Ishikawa (cell line): ENCODE data around the gene RGS7.

Experiments used
- CEBPB ChIP-seq: IDR thresholded peaks from 2 replicates; pipeline ENCODE4 v1.6.1; 2012
- CREB1 ChIP-seq: IDR thresholded peaks from 2 replicates; pipeline ENCODE4 v1.6.1; 2012; ENCODE audit warnings: low read depth
- EGR1 ChIP-seq: IDR thresholded peaks from 2 replicates; pipeline ENCODE4 v1.6.1; 2012
- EP300 ChIP-seq: IDR thresholded peaks from 2 replicates; pipeline ENCODE4 v1.6.1; 2012; ENCODE audit warnings: borderline replicate concordance
- FOXM1 ChIP-seq: IDR thresholded peaks from 2 replicates; pipeline ENCODE4 v1.6.1; 2012; ENCODE audit warnings: low read depth, borderline replicate concordance
- NFIC ChIP-seq: IDR thresholded peaks from 2 replicates; pipeline ENCODE4 v1.6.1; 2012
- RAD21 ChIP-seq: IDR thresholded peaks from 2 replicates; pipeline ENCODE4 v1.6.1; 2012; ENCODE audit warnings: low read depth
- TAF1 ChIP-seq: IDR thresholded peaks from 2 replicates; pipeline ENCODE4 v1.6.1; 2012; ENCODE audit warnings: low read depth, mild to moderate bottlenecking
- TCF12 ChIP-seq: IDR thresholded peaks from 2 replicates; pipeline ENCODE4 v1.6.1; 2012; ENCODE audit warnings: low read depth
- TEAD4 ChIP-seq: IDR thresholded peaks from 2 replicates; pipeline ENCODE4 v1.6.1; 2012
- USF1 ChIP-seq: IDR thresholded peaks from 2 replicates; pipeline ENCODE4 v1.6.1; 2012
- YY1 ChIP-seq: IDR thresholded peaks from 2 replicates; pipeline ENCODE4 v1.6.1; 2012; ENCODE audit warnings: low read depth
- ZBTB7A ChIP-seq: IDR thresholded peaks from 2 replicates; pipeline ENCODE4 v1.6.1; 2012; ENCODE audit warnings: low read depth
- TF ChIP-seq, protein P1 (sequence below): IDR thresholded peaks from 2 replicates; pipeline ENCODE4 v1.6.1; 2012
- TF ChIP-seq, protein P2 (sequence below): IDR thresholded peaks from 2 replicates; pipeline ENCODE4 v1.6.1; 2012; ENCODE audit warnings: low read depth, mild to moderate bottlenecking

Gene RGS7

DNA sequence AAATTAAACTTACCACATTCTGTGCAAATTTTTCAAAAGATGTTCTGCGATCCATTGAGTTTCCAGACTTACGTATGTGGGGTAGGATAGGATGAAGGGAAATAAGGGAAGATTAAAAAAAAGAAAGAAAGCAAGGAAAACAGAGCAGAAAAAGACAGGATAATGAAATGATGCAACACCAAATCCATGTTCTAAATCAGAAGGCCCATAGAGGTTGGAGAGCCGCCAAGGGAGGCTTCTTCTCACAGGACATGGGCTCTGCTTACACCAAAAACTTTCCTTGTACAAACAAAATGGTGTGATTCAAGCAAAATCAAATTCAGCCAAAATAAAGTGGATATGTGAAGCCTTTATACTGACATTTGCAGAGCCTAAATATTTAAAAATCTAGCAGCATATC, 555.6 kb downstream of the RGS7 start:
- no peak for TF ChIP-seq CEBPB
- TF ChIP-seq RAD21, result no peak
- no peak for TF ChIP-seq USF1
- TF ChIP-seq TEAD4, result no peak
- no peak for TF ChIP-seq YY1
- no peak for TF ChIP-seq FOXM1
- no peak for TF ChIP-seq TAF1
- no peak for TF ChIP-seq EGR1
- no peak for TF ChIP-seq TCF12
- TF ChIP-seq, protein P1, sequence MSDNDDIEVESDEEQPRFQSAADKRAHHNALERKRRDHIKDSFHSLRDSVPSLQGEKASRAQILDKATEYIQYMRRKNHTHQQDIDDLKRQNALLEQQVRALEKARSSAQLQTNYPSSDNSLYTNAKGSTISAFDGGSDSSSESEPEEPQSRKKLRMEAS, result no peak
- no peak for TF ChIP-seq EP300
- TF ChIP-seq ZBTB7A, result no peak
- TF ChIP-seq NFIC, result no peak
- TF ChIP-seq, protein P2, sequence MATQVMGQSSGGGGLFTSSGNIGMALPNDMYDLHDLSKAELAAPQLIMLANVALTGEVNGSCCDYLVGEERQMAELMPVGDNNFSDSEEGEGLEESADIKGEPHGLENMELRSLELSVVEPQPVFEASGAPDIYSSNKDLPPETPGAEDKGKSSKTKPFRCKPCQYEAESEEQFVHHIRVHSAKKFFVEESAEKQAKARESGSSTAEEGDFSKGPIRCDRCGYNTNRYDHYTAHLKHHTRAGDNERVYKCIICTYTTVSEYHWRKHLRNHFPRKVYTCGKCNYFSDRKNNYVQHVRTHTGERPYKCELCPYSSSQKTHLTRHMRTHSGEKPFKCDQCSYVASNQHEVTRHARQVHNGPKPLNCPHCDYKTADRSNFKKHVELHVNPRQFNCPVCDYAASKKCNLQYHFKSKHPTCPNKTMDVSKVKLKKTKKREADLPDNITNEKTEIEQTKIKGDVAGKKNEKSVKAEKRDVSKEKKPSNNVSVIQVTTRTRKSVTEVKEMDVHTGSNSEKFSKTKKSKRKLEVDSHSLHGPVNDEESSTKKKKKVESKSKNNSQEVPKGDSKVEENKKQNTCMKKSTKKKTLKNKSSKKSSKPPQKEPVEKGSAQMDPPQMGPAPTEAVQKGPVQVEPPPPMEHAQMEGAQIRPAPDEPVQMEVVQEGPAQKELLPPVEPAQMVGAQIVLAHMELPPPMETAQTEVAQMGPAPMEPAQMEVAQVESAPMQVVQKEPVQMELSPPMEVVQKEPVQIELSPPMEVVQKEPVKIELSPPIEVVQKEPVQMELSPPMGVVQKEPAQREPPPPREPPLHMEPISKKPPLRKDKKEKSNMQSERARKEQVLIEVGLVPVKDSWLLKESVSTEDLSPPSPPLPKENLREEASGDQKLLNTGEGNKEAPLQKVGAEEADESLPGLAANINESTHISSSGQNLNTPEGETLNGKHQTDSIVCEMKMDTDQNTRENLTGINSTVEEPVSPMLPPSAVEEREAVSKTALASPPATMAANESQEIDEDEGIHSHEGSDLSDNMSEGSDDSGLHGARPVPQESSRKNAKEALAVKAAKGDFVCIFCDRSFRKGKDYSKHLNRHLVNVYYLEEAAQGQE, result no peak
- no peak for TF ChIP-seq CREB1

- TF ChIP-seq EP300, result no peak
- no peak for TF ChIP-seq FOXM1
- TF ChIP-seq, protein P2, result no peak
- TF ChIP-seq YY1, result no peak
- TF ChIP-seq RAD21, result no peak
- no peak for TF ChIP-seq CREB1
- TF ChIP-seq CEBPB, result no peak
- TF ChIP-seq, protein P1, result no peak
- no peak for TF ChIP-seq EGR1
- TF ChIP-seq ZBTB7A, result no peak
- no peak for TF ChIP-seq TEAD4
- TF ChIP-seq USF1, result no peak
- TF ChIP-seq NFIC, result no peak
- TF ChIP-seq TCF12, result no peak
These were observed 556.7 kb downstream of the RGS7 start for GRCh38 chr1:240800291-240800690.

GRCh38 chr1:240797050-240797449, 560.0 kb downstream of the RGS7 start:
- TF ChIP-seq TAF1, result no peak
- TF ChIP-seq USF1, result no peak
- TF ChIP-seq RAD21, result no peak
- no peak for TF ChIP-seq CEBPB
- TF ChIP-seq EP300, result no peak
- no peak for TF ChIP-seq YY1
- TF ChIP-seq CREB1, result no peak
- TF ChIP-seq, protein P2, result no peak

DNA sequence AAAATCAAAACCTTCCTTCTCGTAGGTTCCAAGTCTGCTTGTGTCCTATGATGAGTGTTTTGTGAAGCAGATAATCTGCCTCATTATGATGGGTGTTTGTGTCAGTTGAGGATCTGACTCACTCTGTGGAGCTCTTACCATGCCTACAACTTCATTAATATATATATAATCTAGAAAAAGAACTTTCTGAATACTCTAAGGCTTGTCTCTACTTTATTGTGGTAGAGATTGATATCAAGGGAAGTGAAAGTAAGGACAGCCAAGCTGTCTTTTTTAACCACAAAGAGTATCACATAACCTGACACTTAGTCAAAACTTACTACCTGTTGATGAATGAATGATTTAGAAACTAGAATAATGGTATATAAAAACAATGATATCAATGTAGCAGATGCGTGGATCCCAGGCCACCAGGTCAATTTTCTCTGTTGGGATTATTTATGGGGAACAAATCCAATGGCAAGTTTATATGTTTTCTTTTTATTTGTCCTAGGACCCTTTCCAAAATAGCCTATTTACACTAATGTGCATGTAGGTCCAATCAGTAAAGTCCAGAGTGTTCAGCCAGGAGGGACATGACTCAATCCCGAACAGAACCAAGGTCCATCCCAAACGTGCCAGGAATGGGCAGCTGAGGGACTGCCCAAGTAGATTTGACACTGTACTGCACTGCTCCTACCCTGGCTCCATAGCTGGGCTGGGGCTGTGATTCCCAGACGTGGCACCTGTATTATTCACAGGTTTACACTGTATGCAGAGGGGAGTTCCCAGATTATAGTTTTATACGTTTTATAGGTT, 562.8 kb downstream of the RGS7 start:
- TF ChIP-seq TCF12, result no peak
- TF ChIP-seq EP300, result no peak
- TF ChIP-seq TEAD4, result no peak
- TF ChIP-seq CEBPB, result no peak
- TF ChIP-seq YY1, result no peak
- TF ChIP-seq, protein P1, result no peak
- no peak for TF ChIP-seq RAD21
- TF ChIP-seq, protein P2, result no peak
- no peak for TF ChIP-seq USF1
- no peak for TF ChIP-seq CREB1
- TF ChIP-seq TAF1, result no peak
